ENCODE results near the gene DOCK9. TPM values are rescaled to one million over a fixed set of nuclear protein-coding genes. Genes with fewer than 3 reads are reported as not detected.

The DOCK9 gene
- polyA plus RNA-seq, 3 donors: 0.01 TPM; not detected in 2

- H3K27me3 ChIP-seq (ENCODE audit: control insufficient read depth in 2 of 2, insufficient read depth in 2 of 2, low read length in 2 of 2): peaks cover 27 to 47% of the 10 kb centered on the region in 2 donors
- 15% methylated on average over 5 of the region's 5 CpGs for WGBS (ENCODE audit: insufficient coverage)
Measured at GRCh38 chr13:98975822-98976261, 2.0 kb downstream of the DOCK9 start.

GRCh38 chr13:98974053-98974452 is 3.8 kb downstream of the DOCK9 start:
- no peak overlapping the region for H3K27ac ChIP-seq (ENCODE audit: low read depth in 1 of 2, low read length in 2 of 2)
- intact Hi-C loops (cut with micrococcal nuclease): no loop called here
- no peaks in the 10 kb centered on the region for H3K36me3 ChIP-seq (replicated peaks in 1 of 2; ENCODE audit: control insufficient read depth in 1 of 2, insufficient read depth in 2 of 2, low read length in 2 of 2)
- H3K9ac ChIP-seq (ENCODE audit: insufficient read depth, low read length, poor library complexity, severe bottlenecking): no peak overlapping the region
- H3K36me3 Mint-ChIP-seq: no peaks in the 10 kb centered on the region
- peaks cover 25 to 30% of the 10 kb centered on the region in 2 donors for H3K4me1 ChIP-seq (ENCODE audit: control insufficient read depth in 1 of 2, insufficient read depth in 2 of 2, low read length in 2 of 2)
- peaks cover 21 to 40% of the 10 kb centered on the region in 2 donors for H3K27me3 ChIP-seq (ENCODE audit: control insufficient read depth in 2 of 2, insufficient read depth in 2 of 2, low read length in 2 of 2)
- H3K79me2 ChIP-seq (ENCODE audit: insufficient read depth, low read length): no peaks in the 10 kb centered on the region
- TF ChIP-seq CTCF (IDR thresholded peaks at IDR 0.05): no peak
- no peak overlapping the region for H2AFZ ChIP-seq (ENCODE audit: insufficient read depth, low read depth, low read length, poor library complexity, severe bottlenecking)
- no peak overlapping the region for H3K4me3 ChIP-seq (replicated peaks in 1 of 3; ENCODE audit: low read depth in 2 of 3, low read length in 3 of 3)
- peaks cover 22% of the 10 kb centered on the region for H3K4me1 Mint-ChIP-seq
- H4K20me1 ChIP-seq (ENCODE audit: insufficient read depth, low read length): no peaks in the 10 kb centered on the region
- no peak overlapping the region for H3K4me2 ChIP-seq (replicated peaks; ENCODE audit: extremely low read depth, low read length, poor library complexity, severe bottlenecking)
- WGBS (ENCODE audit: insufficient coverage): no CpG with 5 or more reads among the region's 2 CpGs
- H3K4me3 Mint-ChIP-seq: peak overlapping the region in 1 of 2 donors; percentile 40
- peak; percentile 6 to 42 (median 32) for DNase-seq
- no peak overlapping the region for H3K27ac Mint-ChIP-seq
- no peaks in the 10 kb centered on the region for H3K9me3 Mint-ChIP-seq
- no peaks in the 10 kb centered on the region for H3K9me3 ChIP-seq (replicated peaks in 1 of 2; ENCODE audit: control insufficient read depth in 1 of 2, insufficient read depth in 1 of 2, low read length in 2 of 2)
- peaks cover 14 to 61% (median 44%) of the 10 kb centered on the region in 3 donors for H3K27me3 Mint-ChIP-seq (ENCODE audit: low read depth in 3 of 3)

More at GRCh38 chr13:98975822-98976261, 2.0 kb downstream of the DOCK9 start:
- H3K9me3 Mint-ChIP-seq: no peaks in the 10 kb centered on the region
- Histone ChIP-seq H3K9ac (ENCODE audit: insufficient read depth, low read length, poor library complexity, severe bottlenecking) (no peak overlapping the region), H2AFZ (ENCODE audit: insufficient read depth, low read depth, low read length, poor library complexity, severe bottlenecking) (no peak overlapping the region), H3K9me3 (replicated peaks in 1 of 2; ENCODE audit: control insufficient read depth in 1 of 2, insufficient read depth in 1 of 2, low read length in 2 of 2) (no peaks in the 10 kb centered on the region), H3K27ac (ENCODE audit: low read depth in 1 of 2, low read length in 2 of 2) (peak overlapping the region in 1 of 2 donors; percentile 42), H3K4me2 (replicated peaks; ENCODE audit: extremely low read depth, low read length, poor library complexity, severe bottlenecking) (no peak overlapping the region), H3K4me1 (ENCODE audit: control insufficient read depth in 1 of 2, insufficient read depth in 2 of 2, low read length in 2 of 2) (peaks cover 25 to 30% of the 10 kb centered on the region in 2 donors), H3K4me3 (replicated peaks in 1 of 3; ENCODE audit: low read depth in 2 of 3, low read length in 3 of 3) (no peak overlapping the region), H3K79me2 (ENCODE audit: insufficient read depth, low read length) (no peaks in the 10 kb centered on the region), H4K20me1 (ENCODE audit: insufficient read depth, low read length) (no peaks in the 10 kb centered on the region), H3K36me3 (replicated peaks in 1 of 2; ENCODE audit: control insufficient read depth in 1 of 2, insufficient read depth in 2 of 2, low read length in 2 of 2) (no peaks in the 10 kb centered on the region)
- DNase-seq: peak in 1 of 3 donors; percentile 11
- peaks cover 14 to 58% (median 41%) of the 10 kb centered on the region in 3 donors for H3K27me3 Mint-ChIP-seq (ENCODE audit: low read depth in 3 of 3)
- H3K4me1 Mint-ChIP-seq: peaks cover 22% of the 10 kb centered on the region
- H3K36me3 Mint-ChIP-seq: no peaks in the 10 kb centered on the region
- intact Hi-C loops (cut with micrococcal nuclease): no loop called here
- TF ChIP-seq CTCF (IDR thresholded peaks at IDR 0.05): no peak
- H3K27ac Mint-ChIP-seq: peak overlapping the region in 2 of 7 donors; percentile 7 to 8
- peak overlapping the region in 1 of 2 donors; percentile 44 for H3K4me3 Mint-ChIP-seq

All from CD14-positive monocyte (primary cell).